ENCODE results near the gene SH3BGRL.
A peak's percentile ranks its signal among the peaks of the same experiment; 100 is the strongest.

The SH3BGRL gene

GRCh38 chrX:81201671-81202455, at the start of gene SH3BGRL, which contains the start of gene HMGN5:
TSS of gene SH3BGRL (plus strand) at chrX:81202102. CDS start at chrX:81202201, 99 bp downstream.
TSS of gene HMGN5 (minus strand) at chrX:81201913. CDS start at chrX:81121549, 80,364 bp downstream.
- peak; percentile 62 for DNase-seq (ENCODE audit: low spot score)
- peak; percentile 83 for FAIRE-seq

DNA sequence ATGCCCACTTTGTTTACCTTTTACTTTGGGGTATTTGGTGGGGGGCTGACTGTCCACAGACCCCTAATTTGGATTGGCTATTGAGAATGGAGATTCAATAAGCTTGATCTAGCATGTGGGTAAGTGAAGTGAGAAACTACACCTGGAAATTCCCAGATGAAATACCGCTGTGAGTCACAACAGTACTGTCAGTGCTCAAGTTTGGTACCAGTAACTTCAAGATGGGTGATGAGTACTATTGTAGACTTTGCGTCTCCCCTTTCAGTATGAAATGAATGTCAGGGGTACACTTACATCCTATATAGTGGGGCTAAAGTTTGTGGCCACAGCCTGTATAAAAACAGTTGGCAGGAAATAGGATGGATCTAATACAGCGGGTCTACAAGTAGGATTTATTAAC, 33.5 kb upstream of the SH3BGRL start:
- DNase-seq (ENCODE audit: low spot score) (no peak), FAIRE-seq (no peak)

DNA sequence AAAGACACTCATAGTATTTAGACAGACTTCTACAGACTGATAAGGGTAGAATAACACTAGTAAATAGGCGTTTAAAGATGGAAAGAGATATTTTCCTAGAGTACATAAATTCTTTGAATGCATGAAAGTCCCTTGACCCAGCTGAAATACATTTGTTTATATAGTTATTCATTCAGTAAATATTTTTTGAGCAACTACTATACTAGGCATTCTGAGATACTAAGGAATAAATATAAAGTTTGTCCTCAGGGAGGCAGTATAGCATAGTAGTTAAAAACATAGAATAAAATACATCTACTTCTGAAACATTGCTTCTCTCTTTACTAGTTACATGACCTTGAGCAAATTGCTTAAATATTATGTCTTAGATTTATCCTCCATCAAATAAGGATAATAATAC, 27.6 kb upstream of the SH3BGRL start:
- FAIRE-seq (peak; percentile 67), DNase-seq (ENCODE audit: low spot score) (no peak)

GRCh38 chrX:81195259-81195658, 6.6 kb upstream of the SH3BGRL start:
- FAIRE-seq, result no peak

DNA sequence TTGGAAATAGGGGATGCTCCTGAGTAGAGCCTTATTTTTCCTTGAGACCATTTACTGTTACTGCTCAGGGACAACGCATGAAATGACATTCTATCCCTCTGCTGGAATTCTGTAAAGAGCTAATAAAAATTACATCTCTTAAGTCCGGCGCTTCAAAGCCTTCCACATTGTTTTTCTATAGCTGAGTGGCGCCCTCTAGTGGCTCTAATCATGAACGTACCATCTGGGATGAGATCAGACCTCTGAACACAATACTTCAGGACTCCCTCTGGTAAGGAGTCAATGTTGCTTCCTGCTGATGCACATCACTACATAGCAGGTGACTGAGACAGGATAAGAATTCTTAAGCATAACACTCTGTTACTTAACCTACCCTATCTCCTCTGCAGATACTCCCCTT, 6.2 kb upstream of the SH3BGRL start:
- DNase-seq (ENCODE audit: low spot score), result peak; percentile 26

More at GRCh38 chrX:81195259-81195658, 6.6 kb upstream of the SH3BGRL start:
- DNase-seq (ENCODE audit: low spot score), result no peak

DNA sequence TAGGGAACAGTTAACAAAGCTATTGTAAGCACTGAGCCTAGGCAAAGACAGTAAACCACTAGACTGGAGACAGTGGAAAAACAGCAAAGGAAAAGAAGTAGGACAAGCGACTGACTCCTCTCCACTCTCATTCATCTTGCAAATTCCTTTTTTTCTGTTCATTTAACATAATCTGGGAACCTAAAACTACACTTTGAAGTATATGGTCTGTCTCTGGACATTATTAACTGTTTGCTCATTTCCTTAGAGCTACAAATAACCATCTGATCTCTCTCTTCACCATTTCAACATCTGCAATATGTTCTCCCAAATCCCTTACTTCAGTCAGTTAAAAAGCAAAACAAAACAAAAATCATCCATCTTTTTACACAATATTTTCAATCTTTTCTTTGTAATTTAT, 831 bp upstream of the SH3BGRL start:
- FAIRE-seq (no peak), DNase-seq (ENCODE audit: low spot score) (no peak)

More for the DNA sequence above, 6.2 kb upstream of the SH3BGRL start:
- peak; percentile 12 for FAIRE-seq

GRCh38 chrX:81202456-81202819, 536 bp downstream of the SH3BGRL start:
- DNase-seq (ENCODE audit: low spot score) (no peak), FAIRE-seq (no peak)

GRCh38 chrX:81202943-81203342, 1.0 kb downstream of the SH3BGRL start:
- no peak for FAIRE-seq

DNA sequence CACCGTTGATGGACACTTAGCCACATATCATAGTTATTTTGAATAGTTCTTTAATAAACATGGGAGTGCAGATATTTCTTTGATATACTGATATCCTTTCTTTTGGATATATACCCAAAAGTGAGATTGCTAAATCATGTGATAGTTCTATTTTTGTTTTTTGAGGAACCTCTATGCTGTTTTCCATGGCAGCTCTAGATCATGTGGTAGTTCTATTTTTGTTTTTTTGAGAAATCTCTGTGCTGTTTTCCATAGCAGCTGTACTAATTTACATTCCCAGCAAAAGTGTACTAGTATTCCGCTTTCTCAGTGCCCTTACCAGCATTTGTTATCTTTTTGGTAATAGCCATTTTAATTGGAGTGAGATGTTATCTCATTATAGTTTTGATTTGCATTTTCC, 3.6 kb downstream of the SH3BGRL start:
- DNase-seq (ENCODE audit: low spot score), result no peak

More at GRCh38 chrX:81202943-81203342, 1.0 kb downstream of the SH3BGRL start:
- DNase-seq (ENCODE audit: low spot score), result no peak

DNA sequence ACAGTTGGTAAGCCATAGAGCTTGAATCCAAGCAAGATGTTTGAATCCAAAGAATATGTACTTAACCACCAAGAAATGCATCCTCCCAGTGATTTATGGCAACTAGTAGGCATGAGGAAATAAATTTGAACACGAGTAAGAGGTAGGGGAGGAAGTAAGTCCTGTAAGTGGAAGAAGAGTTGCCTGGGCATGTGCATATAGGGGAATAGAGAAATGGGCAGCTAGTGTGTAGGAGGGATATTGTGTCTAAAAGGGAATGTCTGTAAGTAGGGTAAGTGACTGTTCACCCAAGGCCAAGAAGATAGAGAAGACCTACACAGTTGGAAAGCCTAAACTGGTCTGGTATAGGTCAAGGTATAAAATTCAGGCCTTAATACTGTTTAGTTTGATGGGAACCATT, 4.6 kb downstream of the SH3BGRL start:
- DNase-seq (ENCODE audit: low spot score) (no peak), FAIRE-seq (no peak)

More for the DNA sequence above, 3.6 kb downstream of the SH3BGRL start:
- FAIRE-seq, result peak; percentile 18

DNA sequence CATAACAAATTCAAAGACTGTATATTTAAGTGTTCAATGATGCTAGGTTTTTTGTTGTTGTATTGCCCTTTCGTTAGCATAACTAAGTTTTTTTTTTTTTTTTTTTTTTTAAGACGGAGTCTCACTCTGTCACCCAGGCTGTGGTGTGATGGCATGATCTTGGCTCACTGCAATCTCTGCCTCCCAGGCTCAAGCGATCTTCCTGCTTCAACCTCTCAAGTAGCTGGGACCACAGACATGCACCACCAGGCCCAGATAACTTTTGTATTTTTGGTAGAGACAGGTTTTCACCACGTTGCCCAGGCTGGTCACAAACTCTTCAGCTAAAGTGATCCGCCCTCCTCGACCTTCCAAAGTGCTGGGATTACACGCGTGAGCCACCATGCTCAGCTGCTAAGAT, 7.0 kb downstream of the SH3BGRL start:
- FAIRE-seq (no peak), DNase-seq (ENCODE audit: low spot score) (no peak)

GRCh38 chrX:81215685-81216084, 13.8 kb downstream of the SH3BGRL start:
- no peak for FAIRE-seq
- DNase-seq (ENCODE audit: low spot score), result no peak

GRCh38 chrX:81229229-81229628, 27.3 kb downstream of the SH3BGRL start:
- no peak for FAIRE-seq
- DNase-seq (ENCODE audit: low spot score), result no peak

DNA sequence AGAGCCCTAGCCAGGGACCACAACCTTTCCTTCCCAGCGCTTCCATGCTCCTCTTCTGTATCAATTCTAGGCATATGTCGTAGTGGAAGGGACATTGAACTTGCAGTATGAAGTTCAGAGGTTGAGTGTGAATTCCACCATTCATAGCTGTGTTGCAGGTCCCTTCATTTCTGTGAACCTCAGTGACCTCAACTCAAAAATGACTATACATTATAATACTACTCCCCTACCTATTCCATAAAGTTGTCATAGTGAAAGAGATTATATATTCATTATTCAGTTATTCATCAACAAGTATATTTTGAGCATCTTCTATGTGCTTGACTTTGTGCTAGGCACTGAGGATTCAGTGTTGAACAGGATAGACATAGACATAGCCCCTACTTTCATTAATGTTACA, 28.0 kb downstream of the SH3BGRL start:
- FAIRE-seq (no peak), DNase-seq (ENCODE audit: low spot score) (no peak)

GRCh38 chrX:81231476-81231875, 29.6 kb downstream of the SH3BGRL start:
- no peak for FAIRE-seq
- no peak for DNase-seq (ENCODE audit: low spot score)

GRCh38 chrX:81232218-81232617, 30.3 kb downstream of the SH3BGRL start:
- FAIRE-seq, result no peak

GRCh38 chrX:81237516-81237915, 35.6 kb downstream of the SH3BGRL start:
- DNase-seq (ENCODE audit: low spot score) (no peak), FAIRE-seq (no peak)

More at GRCh38 chrX:81232218-81232617, 30.3 kb downstream of the SH3BGRL start:
- no peak for DNase-seq (ENCODE audit: low spot score)

DNA sequence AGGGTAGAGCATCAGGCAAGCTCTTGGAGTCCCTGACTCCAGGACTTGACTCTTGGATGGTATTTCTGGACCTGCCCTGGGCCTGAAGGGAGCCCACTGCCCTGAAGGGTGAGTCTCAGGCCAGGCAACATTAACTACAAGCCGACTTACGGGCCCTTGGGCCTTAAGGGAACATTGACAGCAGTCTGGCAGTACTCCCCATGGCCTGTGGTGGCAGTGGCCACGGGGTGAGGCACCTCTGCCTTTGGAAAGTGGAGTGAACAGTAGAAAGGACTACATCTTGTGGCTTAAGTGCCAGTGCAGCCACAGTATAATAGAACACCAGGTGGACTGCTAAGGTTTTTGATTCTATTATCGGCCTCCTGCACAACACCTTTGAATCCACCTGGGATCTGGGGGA, 36.3 kb downstream of the SH3BGRL start:
- FAIRE-seq, result no peak
- DNase-seq (ENCODE audit: low spot score), result no peak

GRCh38 chrX:81240701-81241331, 38.9 kb downstream of the SH3BGRL start:
- FAIRE-seq (no peak), DNase-seq (ENCODE audit: low spot score) (no peak)

DNA sequence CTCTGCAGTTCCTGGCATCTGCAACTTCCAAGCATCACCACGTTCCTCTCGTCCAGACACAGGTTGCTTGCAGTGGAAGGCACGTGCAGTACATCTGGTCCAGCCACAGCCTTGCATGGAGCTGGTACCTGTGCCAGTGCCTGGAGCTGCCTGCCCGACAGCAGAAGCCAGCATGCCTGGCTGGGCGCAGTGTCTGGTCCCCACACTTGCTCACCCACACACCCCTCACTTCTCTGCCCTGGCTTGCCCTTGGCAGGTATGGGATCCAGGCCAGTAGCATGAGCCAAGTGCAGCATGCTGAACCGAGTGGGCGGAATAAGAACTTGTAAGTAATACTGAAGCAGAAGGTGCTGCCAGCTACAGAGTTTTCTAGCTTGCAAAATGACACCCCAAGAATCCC, 39.9 kb downstream of the SH3BGRL start:
- DNase-seq (ENCODE audit: low spot score), result no peak
- no peak for FAIRE-seq

DNA sequence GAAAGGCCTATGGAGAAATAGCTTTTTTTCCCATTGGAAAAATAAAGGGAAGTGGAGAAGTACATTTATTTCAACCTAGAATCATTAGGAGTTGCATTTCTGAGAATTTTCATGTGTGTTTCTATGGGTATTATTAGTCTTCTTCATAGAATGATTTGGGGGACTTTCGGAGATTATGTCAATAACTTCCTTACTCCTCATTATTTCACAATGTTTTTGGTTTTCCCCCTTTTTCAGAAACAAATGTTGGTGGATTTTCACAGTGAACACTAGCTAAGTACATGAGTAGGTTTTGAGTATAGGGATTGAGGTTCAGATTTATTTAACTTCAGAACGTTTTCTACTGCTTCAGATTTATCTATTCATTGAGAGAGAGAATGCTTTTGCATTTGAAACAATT, 54.0 kb downstream of the SH3BGRL start:
- no peak for FAIRE-seq
- DNase-seq (ENCODE audit: low spot score), result no peak

DNA sequence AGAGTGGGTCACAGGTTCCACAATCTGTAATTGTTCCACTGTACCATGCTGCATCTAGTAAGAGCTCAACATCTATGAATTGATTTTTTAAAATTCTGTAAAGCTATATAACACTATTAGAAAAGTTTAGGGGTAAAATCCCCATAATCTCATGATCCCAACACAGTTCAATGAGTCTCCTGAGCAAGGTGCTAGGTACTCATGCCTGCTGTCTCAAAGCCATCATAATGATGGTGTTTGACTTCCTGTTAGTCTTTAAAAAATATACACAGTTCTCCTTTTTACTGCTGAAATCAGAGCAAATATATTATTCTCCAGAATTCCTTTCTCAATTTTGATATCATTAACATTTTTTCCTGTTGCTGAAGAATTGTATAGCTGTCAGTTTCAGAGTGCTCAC, 55.9 kb downstream of the SH3BGRL start:
- FAIRE-seq, result no peak
- DNase-seq (ENCODE audit: low spot score), result no peak

Data from RCC 7860 (cell line).